NOMO-1 treated with dmso at 0.1 percent for 144 hours (cell line): ENCODE data around the gene POMT2.

ENCODE experiments used
- DNase-seq: peaks from one replicate; lab custom pipeline; 2025; ENCODE audit not compliant: unreplicated experiment; lab: John Stamatoyannopoulos, UW

The POMT2 gene

DNA sequence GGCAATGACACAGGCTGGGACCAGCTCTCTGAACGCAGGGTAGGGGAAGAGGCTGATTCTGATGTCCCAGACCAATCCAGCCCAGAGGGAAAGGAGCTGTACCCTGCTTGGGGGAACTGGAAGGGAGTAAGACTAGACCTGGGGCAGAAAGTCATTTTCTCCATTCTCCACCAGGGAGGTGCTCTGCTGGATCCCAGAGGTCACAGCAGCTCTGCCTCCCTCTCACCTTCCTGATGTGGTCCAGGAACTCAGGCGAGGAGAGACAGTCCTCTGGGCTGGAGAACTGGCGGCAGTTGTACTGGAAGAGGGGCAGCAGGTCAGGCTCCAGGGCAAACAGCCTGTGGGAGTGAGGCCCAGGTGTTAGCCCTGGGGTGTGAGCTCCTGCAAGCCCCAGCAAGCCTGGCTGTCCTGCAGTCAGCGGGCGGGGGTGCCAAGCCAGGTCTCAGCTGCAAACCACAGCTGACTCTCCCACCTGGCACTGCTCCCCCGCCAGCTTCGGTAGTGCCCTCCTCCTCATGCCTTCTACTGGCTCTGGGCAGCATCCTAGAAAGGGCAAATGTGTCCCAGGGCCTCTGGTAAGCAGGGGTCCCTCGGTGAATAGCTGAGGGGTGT lies 51.6 kb downstream of the POMT2 start:
- no peak for DNase-seq

DNA sequence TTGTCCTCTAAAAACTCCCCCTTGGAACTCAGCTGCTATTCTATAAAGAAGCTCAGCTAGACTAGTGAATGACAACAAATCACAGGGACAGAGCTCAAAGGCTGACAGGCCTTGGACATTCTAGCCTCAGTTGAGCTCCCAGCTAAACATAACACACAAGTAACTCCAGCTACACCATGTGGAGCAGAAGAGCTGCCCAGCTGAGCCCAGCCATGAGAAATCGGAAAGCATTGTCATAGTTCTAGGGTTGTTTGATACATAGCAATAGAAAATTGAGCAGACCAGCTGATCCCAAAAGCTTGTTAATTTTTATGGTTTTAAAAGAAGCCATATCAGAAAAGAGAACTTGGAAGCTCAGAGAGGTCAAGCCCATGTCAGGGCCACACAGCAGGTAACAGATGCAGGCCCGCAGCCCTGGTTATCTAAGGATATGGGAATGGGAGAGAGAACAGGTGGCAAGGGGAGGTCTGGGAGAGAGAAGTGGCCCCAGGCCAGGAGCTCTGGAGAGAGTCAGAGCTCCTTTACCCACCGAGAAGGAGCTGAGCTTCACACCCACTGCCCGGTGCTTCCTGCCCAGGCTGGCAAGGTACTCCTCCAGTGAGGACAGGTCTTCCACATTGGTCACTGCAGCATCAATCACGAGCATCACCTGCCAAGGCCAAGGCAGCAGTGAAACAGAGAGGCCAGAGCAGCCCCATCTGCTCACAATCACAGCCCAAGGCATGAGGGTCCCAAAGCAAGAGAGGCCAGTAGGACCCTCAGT lies 52.6 kb downstream of the POMT2 start:
- no peak for DNase-seq

DNA sequence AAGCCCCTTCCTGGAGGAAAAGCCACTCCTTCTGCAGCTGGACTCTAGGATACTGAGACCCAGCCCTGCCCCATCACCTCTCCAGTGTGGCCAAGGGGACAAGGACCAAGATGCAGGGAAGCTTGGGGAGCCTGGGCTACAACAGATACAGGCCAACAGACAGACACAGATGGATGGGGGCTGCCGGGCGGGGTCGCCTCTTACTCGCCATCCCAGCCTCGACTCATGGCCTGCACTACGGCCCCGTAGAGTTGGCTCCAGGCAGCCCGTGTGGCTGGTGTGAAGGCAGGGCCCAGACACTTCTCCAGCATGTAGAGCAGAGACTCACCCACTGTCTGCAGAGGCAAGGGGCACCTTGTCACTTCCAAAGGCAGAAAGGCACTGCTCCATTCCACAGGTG lies 54.3 kb downstream of the POMT2 start:
- DNase-seq: no peak

DNA sequence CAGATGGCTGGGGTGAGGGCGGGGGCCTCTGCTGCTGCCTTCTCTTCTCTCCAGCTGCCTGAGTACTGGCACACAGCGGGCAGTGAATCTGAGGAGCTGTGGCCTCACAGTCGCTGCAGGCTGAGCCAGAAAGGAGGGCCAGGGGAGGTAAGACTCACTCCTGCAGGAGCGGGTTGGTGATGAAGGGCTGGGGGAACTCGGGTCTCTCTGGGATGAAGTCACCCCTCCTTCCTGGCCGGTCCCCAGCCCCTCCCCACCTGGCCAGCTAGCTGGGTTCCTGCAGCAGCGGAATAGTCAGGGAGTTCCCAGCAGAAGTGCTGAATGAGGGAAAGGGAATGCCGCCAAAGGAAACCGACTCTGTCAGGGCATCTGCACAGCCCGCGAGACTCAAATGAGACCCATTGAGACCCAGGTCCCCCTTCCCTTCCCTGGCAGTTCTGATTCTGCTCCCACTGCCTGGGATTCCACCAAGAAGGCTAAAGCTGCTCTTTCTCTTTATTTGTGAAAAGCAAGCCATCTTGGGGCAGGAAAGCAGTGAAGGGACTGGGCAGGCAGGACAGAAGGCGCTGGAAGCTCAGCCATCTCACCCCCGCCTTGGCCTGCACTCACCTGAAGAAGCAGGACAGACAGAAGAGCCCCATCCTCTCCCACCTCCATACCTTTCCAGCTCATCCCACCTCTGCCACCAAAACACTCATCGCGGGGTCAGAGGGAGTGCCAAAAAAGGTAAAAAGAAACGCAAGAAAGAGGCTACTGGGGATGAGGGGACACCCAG lies 54.9 kb downstream of the POMT2 start:
- no peak for DNase-seq

DNA sequence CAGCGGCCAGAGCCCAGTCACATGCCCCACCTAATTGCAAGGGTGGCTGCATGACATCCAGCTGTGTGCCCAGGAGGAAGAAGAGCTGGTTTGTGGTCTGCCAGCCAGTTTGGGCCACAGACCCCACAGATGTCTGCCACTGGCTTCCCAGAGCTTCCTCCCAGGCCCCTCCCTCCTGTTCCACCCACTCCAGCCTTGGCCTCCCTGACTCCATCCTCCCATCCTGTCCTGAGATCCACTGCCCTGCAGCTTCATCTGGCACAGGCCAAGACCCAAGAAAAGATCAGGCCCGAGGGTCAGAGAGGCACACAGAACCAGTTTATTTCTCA lies 55.5 kb downstream of the POMT2 start:
- no peak for DNase-seq

DNA sequence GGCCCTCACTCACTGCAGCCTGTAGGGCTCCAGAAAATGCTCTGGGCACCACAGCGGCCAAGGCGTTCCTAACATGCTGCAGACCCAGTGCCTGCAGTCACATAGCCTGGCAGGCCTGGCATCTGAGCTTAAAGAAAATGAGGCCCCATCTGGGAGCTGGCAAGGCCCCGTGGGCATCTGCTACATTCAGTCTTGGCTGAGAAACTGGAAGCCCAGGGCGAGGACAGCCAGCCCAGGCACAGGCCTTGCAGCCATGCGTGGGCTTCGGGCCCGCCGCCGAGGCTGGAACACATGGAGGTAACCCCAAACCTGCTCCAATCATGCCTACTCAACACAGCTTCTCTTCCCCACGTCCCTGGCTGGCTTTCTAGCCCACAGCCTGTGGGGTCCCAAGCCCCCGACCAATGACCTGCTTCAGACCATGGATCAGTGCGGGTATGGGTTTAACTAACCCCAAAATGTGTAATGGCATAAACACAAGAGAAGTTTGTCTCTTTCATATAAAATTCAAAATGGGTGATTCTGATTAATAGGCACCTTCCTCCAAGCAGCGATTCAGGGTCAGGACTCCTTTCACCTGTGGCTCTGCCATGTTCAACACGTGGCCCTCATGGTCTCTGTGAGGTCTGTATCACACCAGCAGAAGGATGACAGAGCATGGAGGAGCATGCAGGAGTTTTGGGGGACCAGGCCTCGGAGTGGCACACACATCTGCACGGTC lies 56.1 kb downstream of the POMT2 start:
- no peak for DNase-seq

DNA sequence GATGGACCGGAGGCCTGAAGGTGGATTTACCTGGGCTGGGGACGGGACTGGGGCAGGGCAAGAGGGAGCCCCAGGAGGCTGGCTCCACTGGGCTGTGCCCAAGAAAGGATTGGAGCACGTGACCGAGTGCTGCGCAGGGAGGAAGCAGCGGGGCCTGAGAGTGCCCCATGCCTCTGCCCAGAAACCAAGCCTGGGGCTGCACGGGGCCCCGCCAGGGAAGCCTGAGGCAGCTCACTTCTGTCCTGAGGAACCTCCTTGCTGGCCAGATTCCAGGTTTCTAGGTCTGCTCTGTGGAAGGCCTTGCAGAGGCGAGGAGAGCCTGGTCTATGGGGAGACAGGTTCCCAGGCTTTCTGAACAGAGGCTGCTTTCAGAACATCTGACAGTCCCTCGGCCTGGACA lies 60.1 kb downstream of the POMT2 start:
- DNase-seq: peak; percentile 25

DNA sequence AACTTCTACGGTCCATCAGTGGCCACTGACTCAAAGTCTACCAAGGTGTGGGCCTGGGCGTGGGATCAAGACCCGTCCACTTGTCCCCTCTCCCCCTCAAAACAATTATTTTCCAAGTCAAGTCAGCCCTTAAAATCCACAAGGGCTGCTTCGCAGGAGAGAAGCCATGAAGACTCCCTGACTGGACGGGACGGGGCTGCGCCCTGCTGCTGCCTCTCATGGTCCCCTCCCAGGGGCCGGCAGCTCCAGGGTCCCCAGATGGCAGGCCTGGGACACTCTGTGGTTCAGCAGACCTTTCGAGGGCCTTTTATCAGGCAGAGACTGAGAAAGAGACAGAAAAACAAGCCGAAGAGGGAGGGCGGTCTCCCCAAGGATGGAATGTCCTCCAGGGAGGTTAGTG lies 60.5 kb downstream of the POMT2 start:
- no peak for DNase-seq

DNA sequence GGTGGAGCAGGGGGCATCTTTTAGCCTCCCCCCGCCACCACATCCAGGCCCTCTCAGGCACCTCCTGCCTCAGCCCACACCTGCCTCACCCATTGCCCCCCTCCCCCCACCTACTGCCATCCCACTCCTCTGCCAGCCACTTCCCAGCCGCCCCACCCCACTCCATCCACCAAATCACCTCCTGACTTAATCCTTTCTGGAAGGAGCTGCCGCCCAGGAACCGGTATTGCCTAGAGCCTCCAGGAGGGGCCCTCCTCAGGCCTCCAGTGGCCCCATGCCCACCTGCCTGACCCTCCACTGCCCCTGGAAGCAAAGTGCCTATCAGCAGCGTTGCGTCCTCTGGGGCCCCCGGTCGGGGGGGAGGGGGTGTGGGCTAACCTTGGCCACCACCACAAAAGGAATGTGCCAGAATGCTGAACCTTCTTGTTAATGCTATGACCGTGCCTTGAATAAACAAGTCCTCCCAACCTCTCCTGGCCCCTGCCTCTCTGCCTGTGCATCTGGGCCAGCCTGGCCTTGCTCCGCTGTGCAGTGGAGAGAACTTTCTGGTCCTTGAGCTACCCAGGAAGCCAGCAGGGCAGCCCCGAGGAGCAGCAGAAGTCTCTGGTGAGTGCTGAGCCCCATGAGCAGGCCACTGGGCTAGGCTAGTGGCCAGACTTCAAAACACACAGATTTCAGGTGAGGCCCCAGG lies 61.5 kb downstream of the POMT2 start:
- DNase-seq: no peak

DNA sequence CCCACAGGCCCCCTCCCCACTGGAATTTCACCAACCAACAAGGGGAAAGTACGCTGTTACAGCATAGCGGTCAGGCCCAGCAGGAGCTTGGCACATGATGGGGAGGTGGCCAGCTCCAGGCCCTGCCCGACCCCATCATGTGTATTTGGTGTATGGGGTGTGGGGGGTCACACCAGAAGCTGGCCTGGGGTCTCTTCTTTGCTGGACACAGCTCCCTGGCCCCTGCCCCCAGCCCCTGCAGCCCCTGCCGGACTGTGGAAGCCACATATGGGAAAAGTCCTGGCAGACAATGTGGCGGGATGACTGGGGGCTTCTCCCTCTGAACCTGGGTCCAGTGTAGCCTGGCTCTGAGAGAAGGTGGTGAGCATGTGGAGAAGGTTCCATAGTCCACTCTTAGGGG lies 62.1 kb downstream of the POMT2 start:
- no peak for DNase-seq

DNA sequence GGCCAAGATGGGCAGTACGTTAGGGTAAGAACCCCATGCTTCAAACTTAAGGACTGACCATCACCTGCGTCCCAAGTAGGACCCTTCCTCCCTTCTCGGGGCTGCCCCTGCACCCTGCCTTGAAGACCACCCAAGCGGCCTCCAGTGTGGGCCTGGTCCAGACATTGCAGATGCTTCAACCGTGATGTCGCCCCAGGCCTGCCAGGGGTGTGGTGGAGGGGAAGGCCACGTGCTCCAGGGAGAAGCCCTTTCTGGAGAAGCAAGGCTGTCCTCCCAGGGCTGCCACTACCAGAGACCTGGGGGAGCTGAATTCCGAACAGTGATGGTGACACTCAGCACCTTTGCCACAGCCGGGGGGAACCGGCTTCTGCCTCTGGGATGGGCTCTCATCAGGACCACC lies 63.0 kb downstream of the POMT2 start:
- no peak for DNase-seq

DNA sequence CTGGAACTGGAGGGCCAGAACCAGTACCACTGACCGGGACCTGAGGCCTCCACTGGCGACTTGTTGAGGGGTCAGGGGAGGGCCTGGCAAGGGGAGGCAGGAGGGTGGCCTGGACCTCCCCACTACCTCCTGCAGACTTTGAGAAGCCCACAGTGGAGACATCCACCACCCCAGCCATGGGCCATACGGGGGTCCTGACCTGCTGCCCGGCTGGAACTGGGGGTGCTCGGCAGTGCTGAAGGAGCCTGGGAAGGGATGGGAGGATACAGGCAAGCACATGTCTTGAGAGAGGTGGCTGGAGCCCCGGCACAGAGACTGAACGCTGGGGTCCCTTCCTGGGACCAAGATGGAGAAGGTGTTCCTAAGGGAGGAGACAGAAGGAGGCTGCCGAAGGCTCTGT lies 64.0 kb downstream of the POMT2 start:
- DNase-seq: no peak

DNA sequence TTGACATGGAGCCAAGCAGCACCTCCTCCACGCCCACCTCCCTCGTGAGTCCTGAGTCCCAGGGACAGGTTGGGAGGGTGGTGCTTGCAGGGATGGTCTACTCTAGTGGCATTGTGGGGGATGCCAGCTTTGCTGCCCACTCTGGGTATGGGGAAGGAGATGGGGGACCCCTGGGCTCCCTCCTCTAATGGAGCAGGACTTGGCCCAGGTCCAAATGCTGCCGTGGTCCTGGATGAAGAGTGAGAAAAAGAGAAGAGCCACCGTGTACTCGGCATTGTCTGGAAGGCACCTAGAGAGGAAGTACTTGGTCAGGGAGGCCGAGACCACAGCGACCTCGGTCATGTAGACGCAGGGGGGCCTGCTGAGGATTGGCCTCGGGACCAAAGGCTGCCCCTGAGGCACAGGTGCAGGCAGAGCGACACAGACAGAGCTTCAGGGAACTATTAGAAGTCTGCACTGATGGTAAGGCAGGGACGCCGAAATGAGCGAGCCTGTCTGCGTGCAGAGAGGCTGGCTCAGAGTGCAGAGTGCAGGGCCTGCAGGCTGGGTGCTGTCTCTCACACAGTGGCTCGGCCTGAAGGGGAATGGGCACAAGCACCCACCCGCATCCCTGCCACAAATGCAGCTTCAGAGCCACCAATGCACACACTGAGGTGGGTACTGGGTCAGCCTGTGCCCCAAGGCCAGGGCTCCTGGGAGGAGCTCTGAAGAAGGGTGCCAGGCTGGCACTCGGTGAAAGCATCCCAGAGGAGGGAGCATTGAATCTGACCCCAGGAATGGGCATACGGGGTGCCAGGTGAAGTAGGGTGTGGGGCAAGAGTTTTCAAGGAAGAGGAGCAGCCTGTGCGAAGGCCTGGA lies 67.1 kb downstream of the POMT2 start:
- no peak for DNase-seq

DNA sequence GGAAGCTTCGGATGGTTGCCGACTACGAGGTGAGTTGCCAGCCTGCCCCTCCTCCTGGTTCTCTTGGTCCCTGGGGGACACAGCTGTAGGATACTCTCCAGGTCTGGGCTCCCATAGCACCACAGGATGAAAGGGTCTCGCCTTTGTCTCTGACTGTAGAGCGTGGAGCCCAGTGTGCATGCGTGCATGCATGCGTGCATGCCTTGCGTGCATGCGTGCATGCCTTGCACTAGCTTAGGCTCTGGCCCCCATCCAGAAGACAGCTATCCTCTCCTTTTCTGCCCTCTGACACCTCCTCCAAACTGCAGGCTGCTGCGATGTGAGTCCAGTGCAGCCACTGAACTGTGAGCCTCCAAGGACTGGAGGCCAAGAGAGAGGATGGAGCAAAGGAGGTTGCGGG lies 68.8 kb downstream of the POMT2 start:
- no peak for DNase-seq

DNA sequence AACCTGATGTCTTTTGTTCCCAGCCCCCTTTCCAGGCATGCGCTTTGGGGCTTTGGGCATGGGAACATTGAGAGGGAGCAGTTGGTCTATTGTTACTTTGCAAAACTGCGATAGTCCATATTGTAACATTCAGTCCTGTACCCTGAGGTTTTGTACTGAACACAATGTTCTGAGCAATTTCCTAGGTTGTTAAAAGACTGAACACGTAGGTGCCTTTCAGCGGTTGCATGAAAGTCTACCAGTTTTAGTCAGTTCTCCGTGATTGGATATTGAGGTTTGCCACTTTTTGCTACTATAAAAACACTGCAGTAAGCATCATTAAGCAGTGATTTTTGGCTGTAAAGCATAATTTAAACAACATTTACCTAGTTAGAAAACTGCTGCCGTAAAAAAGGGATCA lies 69.8 kb downstream of the POMT2 start:
- no peak for DNase-seq

DNA sequence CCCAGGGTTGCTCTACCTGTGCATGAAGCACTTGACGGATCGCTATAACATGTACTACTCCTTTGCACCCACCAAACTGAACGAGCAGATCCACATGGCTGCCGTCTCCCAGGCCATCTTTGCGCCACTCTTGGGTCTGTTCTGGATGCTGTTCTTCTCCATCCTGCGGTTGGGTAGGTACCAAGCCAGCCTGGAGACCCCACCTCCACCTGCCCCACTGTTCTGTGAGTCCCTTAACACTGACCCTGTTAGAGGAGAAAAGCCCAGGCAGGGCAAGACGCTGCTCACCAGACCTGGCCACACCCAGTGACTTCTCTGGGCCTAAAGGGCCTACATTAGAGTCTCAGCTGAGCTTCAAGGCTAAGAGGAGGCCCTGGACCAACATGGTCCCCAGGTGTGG lies 71.4 kb downstream of the POMT2 start:
- no peak for DNase-seq

DNA sequence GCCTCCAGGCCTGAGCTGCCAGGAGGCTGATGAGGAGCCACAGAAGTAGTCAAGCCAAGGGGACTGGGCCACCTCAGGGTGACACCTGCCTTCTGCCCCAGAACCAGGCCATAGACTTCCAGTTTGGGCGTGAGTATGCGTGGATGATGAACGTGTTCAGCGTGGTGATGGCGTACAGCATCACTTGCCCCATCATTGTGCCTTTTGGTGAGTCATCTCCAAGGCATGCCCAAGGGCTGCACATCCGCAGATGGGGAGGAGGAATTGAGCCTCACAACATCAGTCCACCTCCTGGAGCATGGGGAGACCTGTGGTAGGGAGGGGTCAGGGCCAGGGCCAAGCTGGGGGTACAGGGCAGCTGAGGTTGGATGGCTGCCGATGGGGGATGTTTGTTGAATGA lies 72.0 kb downstream of the POMT2 start:
- no peak for DNase-seq

DNA sequence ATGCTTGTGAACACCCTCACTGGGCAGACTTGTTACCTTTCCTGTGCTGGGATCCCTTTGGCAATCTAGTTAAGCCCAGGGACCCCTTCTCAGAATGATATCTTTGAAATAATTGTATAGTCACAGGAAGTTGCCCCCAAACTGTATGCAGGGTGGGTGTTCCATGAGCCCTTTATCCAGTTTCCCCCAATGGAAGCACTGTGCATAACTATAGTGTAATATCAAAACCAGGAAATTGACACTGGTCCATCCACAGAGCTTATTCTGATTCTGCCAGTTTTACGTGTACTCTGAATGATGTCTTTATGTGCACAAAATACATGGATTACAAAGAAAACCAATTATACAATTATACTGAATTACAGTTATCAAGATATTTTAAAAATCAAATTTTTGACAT lies 73.9 kb downstream of the POMT2 start:
- no peak for DNase-seq

DNA sequence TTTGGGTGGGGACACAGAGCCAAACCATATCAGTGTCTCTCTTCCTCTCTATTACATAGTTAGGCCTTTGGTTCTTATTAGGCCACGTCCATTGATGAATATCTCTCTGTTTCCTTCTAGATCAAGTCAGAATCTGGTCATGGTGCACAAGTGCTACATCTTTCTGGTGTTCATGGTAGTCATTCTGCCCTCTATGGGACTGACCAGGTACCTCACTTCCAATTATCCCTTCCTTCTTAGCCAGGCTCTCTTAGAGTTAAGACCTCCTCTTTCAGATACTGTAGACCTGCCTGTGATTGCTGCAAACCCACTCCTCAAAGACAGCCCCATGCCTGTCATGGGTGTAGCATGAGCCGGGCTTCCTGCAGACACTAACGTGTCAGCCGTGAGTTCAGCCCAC lies 74.9 kb downstream of the POMT2 start:
- DNase-seq: no peak

DNA sequence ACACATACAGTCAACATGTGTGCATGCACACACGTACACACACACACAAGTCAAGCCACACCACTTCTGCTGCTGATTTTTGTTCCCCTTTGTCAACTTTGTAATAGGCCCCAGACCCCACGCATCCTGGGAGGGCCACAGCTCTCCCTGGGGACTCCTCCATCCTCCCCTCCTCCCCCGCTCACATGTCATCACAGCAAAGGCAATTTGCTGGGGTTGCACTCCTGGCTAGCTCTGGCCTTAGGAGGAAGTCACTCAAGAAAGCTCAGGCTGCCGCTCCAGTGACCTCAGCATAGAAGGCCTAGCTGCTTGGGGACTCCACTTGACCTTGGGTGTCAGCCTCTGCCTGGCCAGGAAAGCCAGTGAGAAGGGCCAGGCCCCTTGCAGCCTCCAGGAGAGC lies 76.8 kb downstream of the POMT2 start:
- no peak for DNase-seq
